GM18505 (cell line): ENCODE results near the gene CKB.

ENCODE experiments used
- ATAC-seq: cut with Tn5 transposase; IDR thresholded peaks from one replicate; pipeline ENCODE4 v1.9.1; 2021; ENCODE audit not compliant: unreplicated experiment
- POLR2A ChIP-seq: IDR thresholded peaks from 4 replicates; pipeline ENCODE4 v1.6.1; 2011; ENCODE audit warnings: borderline replicate concordance; ENCODE audit not compliant: insufficient read depth, insufficient read length; ENCODE audit errors: extremely low read depth

CKB gene

DNA sequence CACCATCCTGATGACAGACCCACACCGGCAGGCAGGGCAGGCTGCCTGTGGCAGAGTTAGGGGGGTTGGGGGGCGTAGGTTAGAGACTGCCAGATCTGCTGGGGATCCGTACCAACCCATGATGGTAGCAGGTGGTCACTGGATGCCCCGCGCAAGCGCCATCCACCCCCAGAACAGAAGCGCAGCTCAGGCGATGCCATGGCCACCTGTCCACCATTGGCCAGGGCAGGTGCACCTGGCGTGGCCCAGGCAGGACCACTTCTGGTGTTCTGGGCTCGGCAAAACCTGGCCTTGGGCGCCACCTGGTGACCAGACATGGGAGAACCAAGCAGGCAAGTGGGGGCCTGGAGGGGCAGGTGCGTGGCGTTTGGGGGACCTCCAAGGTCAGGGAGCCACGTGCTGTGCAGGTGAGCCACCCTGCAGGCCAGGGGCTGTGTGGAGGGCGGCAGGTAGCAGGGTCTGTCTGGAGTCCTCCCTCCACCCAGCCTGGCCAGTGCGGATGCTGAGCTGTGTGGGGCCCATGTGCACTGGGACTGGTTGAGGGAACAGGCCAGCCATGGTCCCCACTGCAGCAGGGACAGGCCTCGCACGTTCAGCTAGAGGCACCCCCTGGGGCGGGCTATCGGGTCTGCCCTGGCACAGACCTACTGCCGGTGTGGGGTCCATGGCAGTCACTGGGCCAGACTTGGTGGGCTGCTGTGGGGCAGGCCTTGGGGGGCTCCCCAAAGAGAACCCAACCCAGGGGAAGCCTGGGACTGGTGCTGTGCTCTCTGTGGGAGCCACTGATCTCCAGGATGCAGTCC is 24.2 kb upstream of the CKB start:
- ATAC-seq, result no peak
- no peak for TF ChIP-seq POLR2A

DNA sequence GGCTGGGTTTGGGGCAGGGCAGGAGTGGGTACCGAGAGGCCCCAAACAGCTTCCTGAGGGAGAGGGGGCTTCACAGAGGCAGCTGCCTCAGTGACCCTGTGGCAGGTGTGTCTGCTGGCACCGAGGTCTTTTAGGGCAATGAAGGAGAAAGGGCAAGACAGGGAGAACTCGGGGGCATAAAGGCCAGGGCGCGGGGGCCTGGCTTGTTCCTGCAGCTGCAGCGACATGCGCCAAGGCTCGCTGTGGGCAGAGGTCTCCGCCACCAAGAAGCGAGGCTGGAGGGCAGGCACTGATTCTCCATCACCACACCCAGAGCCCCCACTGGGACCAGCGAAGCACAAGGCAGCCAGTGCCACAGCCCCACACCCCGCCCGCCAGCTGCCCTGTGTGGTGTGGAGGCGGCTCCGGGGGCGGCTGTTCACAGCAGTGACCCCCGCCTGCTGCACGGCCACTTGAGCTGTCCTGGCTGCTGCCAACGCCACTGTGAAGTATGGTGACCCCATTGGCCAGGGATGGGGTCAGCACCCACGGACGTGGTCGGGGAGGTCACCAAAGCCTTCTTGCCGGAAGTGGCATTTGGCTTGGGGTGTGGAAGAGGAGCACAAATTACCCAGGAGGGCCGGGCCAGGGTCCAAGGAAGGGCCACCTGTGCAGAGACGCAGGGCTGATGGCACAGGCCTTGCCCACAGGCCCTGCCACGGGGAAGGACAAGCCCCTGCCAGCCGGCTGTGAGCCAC is 23.5 kb upstream of the CKB start:
- TF ChIP-seq POLR2A, result no peak

DNA sequence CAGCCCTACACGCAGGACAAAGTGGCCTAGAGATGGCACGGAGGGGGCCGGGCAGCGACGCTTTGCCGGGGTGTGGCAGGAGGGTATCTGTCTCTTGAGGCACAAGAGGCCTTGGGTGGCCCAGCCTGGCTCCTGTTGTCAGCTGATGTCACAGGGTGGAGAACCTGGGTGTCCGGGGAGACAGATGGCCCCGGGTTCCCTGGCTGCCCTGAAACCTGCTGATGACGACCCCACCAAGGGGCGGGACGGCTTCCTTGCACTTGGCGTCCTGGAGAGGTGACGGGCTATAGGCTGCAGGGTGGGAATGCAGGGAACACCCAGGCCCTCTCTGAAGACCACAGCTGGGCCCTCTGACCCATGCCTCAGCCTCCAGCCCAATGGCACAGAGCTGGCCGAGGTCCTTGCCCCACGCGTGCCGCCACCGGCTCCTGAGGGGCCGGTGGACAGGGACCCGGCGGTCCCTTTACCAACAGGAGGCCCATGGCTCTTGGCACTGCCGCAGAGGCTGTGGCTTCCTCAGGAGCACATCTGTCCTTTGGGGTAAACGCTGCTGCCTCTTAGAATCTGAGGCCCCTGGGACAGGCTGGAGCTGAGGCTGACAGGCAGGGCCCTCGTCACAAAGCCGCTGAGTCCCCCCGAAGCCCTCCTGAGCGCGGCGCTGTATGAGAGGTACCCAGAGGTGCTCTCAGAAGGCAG is 22.7 kb upstream of the CKB start:
- TF ChIP-seq POLR2A, result no peak
- ATAC-seq, result no peak

More for the DNA sequence above, 23.5 kb upstream of the CKB start:
- no peak for ATAC-seq

DNA sequence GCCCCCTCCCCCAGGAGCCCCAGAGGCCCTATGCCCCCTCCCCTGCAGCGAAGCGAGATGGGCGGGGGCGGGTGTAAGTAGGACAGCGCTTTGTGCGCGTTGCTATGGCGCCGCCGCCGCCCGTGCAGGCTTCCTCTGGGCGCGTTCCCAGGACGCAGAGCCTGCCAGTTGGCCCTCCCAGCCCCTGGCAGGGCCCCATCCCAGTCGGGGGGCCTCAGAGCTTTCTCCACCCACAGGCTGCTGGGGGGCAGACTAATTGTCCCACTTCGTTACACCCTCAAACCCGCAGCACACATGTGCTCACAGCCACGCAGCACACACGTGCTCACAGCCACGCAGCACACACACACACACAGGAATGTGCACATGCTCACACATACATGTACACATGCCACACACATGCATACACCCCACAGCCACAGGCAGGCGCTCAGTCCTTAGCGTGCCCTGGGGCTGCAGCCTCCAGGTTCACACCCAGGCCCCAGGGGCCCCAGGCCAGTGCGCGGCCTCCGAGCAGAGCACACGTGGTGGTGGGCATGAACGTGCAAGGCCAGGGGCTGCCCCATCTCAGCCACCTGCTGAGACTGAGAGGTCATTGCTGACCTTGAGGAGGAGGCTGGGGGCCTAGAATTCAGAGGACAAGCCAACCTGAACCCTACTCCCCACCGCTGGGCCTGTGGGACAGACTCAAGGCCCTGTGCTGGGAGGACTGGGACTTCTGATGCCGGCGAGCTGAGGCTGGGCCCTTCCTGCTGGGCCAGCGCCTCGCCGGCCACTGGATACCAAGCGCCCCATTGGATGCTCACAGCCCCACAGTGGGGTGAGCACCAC is 22.0 kb upstream of the CKB start:
- no peak for ATAC-seq
- no peak for TF ChIP-seq POLR2A

GRCh38 chr14:103543721-103544387 is 21.2 kb upstream of the CKB start:
- ATAC-seq, result no peak
- no peak for TF ChIP-seq POLR2A

GRCh38 chr14:103543140-103543539 is 20.5 kb upstream of the CKB start:
- no peak for TF ChIP-seq POLR2A
- no peak for ATAC-seq

DNA sequence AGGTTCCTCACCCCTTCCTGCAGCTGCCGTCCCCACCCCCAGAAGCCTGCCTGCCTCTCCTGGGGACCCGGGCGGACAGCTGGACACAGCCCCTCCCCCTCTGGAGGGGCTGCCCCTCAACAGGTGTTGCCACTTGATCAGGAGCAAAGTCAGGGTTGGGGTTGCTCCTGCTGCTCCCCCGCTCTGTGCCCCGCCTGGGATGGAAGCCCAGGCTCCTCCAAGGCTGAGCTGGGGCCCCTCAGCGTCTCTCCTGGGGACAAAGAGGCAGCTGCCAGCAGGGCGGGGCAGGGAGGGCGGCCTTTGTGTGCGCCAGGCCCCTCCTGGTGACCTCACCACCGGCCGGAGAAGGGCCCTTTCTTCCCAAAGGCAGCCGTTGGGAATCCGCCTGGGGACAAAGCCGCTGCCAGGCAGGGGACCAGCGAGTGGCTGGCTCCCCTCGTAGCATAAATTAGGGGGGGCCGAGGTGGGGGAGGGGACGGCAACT is 20.0 kb upstream of the CKB start:
- no peak for TF ChIP-seq POLR2A
- ATAC-seq, result no peak

DNA sequence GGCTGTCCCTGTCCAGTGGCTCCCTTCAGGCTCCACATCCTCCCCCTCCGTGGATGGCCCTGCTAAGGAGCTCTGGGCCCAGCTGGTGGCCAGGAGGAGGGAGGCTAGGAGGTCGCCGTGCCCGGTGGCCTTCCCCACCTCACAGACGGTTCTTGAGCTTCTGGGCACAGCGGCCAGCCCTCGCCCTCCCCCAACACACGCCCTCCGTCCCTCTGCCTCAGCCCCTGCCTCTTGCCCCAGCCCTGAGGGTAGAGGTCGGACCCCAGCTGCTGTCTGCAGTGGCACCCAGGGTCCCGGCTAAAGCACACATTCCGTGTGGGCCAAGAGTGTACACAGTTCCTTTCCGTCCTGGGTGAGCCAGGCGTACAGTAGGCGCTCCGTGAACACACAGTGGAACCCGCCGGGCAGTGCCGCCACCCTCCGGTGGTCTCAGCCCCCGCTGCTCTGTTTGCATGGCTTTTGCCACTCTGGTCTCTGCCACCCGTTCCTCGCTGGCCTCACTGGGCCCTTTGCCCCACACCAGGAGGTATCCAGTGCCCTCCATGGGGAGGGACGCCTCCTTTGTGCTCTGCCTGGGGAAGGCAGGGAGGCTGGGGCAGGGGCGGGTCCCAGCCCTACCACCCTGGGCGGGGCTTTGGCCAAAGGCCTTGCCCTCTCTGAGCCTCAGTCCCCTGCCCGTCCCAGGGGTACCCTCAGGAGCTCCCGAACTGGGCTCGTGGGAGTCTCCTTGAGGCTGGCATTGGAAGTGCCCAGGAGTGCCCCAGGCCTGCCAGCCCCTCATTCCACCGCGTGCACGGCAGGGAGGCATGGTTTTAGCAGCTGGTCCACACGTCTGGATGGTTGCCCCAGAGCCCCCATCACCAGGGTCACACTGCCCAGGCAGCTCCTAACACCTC is 19.3 kb upstream of the CKB start:
- TF ChIP-seq POLR2A, result no peak
- no peak for ATAC-seq

GRCh38 chr14:103540821-103541708 is 18.4 kb upstream of the CKB start:
- no peak for TF ChIP-seq POLR2A

GRCh38 chr14:103539056-103539825 is 16.6 kb upstream of the CKB start:
- no peak for ATAC-seq
- TF ChIP-seq POLR2A, result no peak

More at GRCh38 chr14:103540821-103541708, 18.4 kb upstream of the CKB start:
- ATAC-seq, result no peak
